Gastrocnemius medialis (tissue), 4 donors: ENCODE measurements around the gene FHOD3. TPM values are rescaled to one million over a fixed set of nuclear protein-coding genes. Genes with fewer than 3 reads are reported as not detected.
A peak's percentile ranks its signal among the peaks of the same experiment; 100 is the strongest.

Source experiments
- ATAC-seq, 2 donors: fragments of 150-250 bp; one replicate each; pipeline ENCODE4 v1.9.1; 2016
- DNase-seq, 2 donors: peaks; one replicate each; pipeline ENCODE4 v3.0.0-alpha.2; 2019
- H3K27ac ChIP-seq, 4 donors: fragments of 200-600 bp; sonication (generic); 1 replicate in 1 of 4; 2 replicates in 3 of 4; pipeline ENCODE4 v1.5.1; 2016 to 2018; ENCODE audit warnings: mild to moderate bottlenecking in 2 of 4, moderate library complexity in 1 of 4
- H3K27me3 ChIP-seq, 3 donors: fragments of 200-600 bp; sonication (generic) in 2 of 3; 1 replicate in 1 of 3; 2 replicates in 2 of 3; pipeline versions ENCODE4 v1.5.1 to v1.6.0; 2016 to 2019; ENCODE audit warnings: mild to moderate bottlenecking in 1 of 3, moderate library complexity in 1 of 3
- H3K36me3 ChIP-seq, 2 donors: fragments of 200-600 bp; sonication (generic) in 1 of 2; one replicate each; pipeline ENCODE4 v1.5.1; 2017 to 2018
- H3K4me1 ChIP-seq, 2 donors: fragments of 200-600 bp; sonication (generic) in 1 of 2; one replicate each; pipeline ENCODE4 v1.5.1; 2016 to 2017; ENCODE audit warnings: mild to moderate bottlenecking in 2 of 2
- H3K4me3 ChIP-seq, 4 donors: fragments of 200-600 bp; sonication (generic) in 3 of 4; 1 replicate in 1 of 4; 2 replicates in 3 of 4; pipeline ENCODE4 v1.5.1; 2016 to 2019; ENCODE audit warnings: mild to moderate bottlenecking in 2 of 4
- H3K9me3 ChIP-seq, 3 donors: fragments of 200-600 bp; sonication (generic) in 2 of 3; 1 replicate in 1 of 3; 2 replicates in 2 of 3; pipeline ENCODE4 v1.5.1; 2016 to 2019
- CTCF ChIP-seq, 5 experiments: fragments of 450-650 bp in 3 of 5; fragments of 200-600 bp in 2 of 5; sonication (generic) in 2 of 5; IDR thresholded peaks in 4 of 5; conservative IDR thresholded peaks in 1 of 5; 1 replicate in 4 of 5; 2 replicates in 1 of 5; pipeline ENCODE4 v1.5.1; 2016 to 2019; ENCODE audit warnings: antibody characterized with exemption in 5 of 5, mild to moderate bottlenecking in 3 of 5, moderate library complexity in 3 of 5
- POLR2A ChIP-seq, 2 donors: fragments of 450-650 bp; IDR thresholded peaks; one replicate each; pipeline ENCODE4 v1.6.1; 2017; ENCODE audit warnings: antibody characterized with exemption in 2 of 2, mild to moderate bottlenecking in 2 of 2, moderate library complexity in 2 of 2
- in situ Hi-C, 4 donors: fragments of 200-750 bp; cut with MboI; loops; one replicate each; pipeline versions ENCODE4 v1.15.0 to v1.8.0; 2017; ENCODE audit warnings: low sequenced_read_pairs in 4 of 4
- intact Hi-C: fragments of 100-400 bp; cut with DNase I; formaldehyde crosslinking; loops from one replicate; pipeline ENCODE4 v1.15.1; 2023; ENCODE audit warnings: low total_unique reads
- total RNA-seq, 4 donors: library from RNA; depleted of rRNA; stranded (reverse); fragments of >200 nt; gene quantifications; one replicate each; pipeline versions ENCODE4 v1.1.0 to v1.2.3, GENCODE V29; 2016

The FHOD3 gene
- total RNA-seq, 4 donors from 2014 or later = 10.0 to 32.5 (median 17.0) TPM

DNA sequence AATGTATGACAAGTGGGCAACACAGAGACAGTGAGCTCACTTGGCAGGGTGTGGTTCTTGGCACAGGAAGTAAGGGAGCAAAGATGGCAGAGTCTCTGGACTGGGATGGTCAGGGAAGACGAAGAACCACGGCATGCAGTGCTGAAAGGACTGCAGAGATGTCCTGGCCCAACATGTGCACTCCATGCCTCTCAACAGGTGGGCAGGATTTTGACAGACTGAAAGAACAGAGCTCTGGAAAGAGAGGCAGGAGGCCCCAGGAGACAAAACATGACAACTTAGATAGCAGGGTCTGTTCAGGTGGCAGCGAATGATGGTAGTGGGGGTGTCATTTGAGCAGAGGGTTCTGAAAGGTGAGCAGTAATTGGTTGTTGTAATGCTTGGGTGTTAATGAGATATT is 180.3 kb downstream of the FHOD3 start:
- Histone ChIP-seq H3K27me3 (no peaks in the 10 kb centered on the region), H3K4me3 (no peak overlapping the region), H3K9me3 (no peaks in the 10 kb centered on the region), H3K4me1 (peaks cover 7% of the 10 kb centered on the region in 2 donors), H3K27ac (no peak overlapping the region), H3K36me3 (no peaks in the 10 kb centered on the region)
- DNase-seq (no peak), ATAC-seq (no peak)
- intact Hi-C loops = no loop called here
- TF ChIP-seq CTCF (IDR thresholded peaks at IDR 0.05 in 4 of 5, conservative IDR thresholded peaks at IDR 0.05 in 1 of 5) (no peak), POLR2A (IDR thresholded peaks at IDR 0.05) (no peak)
- in situ Hi-C loops = no loop called here

DNA sequence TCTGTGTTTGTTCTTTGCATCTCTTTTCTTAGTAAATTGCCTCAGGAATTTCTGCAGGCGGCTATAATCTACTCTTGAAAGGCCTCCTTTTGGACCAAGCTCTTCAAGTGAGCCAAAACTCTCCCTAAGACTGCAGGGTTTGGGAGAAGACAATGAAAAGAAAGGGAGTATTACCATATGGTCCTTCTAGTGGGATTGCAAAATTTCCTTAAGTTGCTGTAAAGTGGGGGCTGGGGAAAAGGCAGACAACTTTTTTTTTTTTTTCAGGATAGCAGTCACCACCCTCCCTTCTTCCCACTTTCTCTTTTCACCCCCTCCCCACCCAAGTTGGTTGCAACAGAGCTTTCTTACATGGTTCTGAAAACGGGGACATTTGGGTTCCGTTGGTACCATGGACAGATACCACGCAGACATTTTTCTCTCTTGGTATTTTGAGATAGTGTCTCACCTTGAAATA is 183.7 kb downstream of the FHOD3 start:
- no peak for TF ChIP-seq CTCF (IDR thresholded peaks at IDR 0.05 in 4 of 5, conservative IDR thresholded peaks at IDR 0.05 in 1 of 5)
- no peak for TF ChIP-seq POLR2A (IDR thresholded peaks at IDR 0.05)
- DNase-seq (no peak), ATAC-seq (no peak)
- H3K4me1 ChIP-seq = peaks cover 12 to 15% of the 10 kb centered on the region in 2 donors
- H3K27ac ChIP-seq = no peak overlapping the region
- no peaks in the 10 kb centered on the region for H3K27me3 ChIP-seq
- intact Hi-C loops (no loop called here), in situ Hi-C loops (no loop called here)
- no peaks in the 10 kb centered on the region for H3K9me3 ChIP-seq
- H3K4me3 ChIP-seq = no peak overlapping the region
- H3K36me3 ChIP-seq = no peaks in the 10 kb centered on the region

GRCh38 chr18:36481935-36482334 is 184.4 kb downstream of the FHOD3 start:
- ATAC-seq = no peak
- Histone ChIP-seq H3K27ac (peak overlapping the region in 3 of 4 donors; percentile 42 to 62 (median 56)), H3K36me3 (no peaks in the 10 kb centered on the region), H3K4me3 (no peak overlapping the region), H3K27me3 (no peaks in the 10 kb centered on the region), H3K9me3 (no peaks in the 10 kb centered on the region), H3K4me1 (peaks cover 12 to 15% of the 10 kb centered on the region in 2 donors)
- in situ Hi-C loops = no loop called here
- TF ChIP-seq POLR2A (IDR thresholded peaks at IDR 0.05) (no peak), CTCF (IDR thresholded peaks at IDR 0.05 in 4 of 5, conservative IDR thresholded peaks at IDR 0.05 in 1 of 5) (no peak)
- DNase-seq = no peak
- intact Hi-C loops = no loop called here

DNA sequence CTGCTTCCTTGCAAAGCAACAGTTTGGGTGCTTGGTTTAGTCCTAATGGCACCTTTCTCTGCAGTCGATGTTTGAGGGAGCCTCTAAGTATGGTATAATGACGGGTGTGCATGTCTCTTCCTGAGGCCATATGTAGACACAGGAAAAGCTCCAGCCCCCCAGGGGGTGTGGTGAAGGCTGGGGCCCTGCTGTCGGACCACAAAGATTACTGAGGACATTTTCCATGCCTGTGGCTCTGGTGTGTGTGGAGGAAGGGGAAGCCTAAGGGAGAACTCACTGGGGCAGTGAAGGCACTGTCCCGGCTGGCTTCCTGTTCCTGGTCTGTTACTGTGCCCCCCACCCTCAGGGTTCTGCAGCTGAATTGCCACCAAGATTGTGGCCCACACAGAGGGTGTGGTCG is 187.1 kb downstream of the FHOD3 start:
- intact Hi-C loops = no loop called here
- Histone ChIP-seq H3K4me1 (peaks cover 12 to 15% of the 10 kb centered on the region in 2 donors), H3K4me3 (no peak overlapping the region), H3K27me3 (no peaks in the 10 kb centered on the region), H3K9me3 (no peaks in the 10 kb centered on the region), H3K36me3 (no peaks in the 10 kb centered on the region), H3K27ac (no peak overlapping the region)
- DNase-seq (no peak), ATAC-seq (no peak)
- in situ Hi-C loops = no loop called here
- TF ChIP-seq CTCF (IDR thresholded peaks at IDR 0.05 in 4 of 5, conservative IDR thresholded peaks at IDR 0.05 in 1 of 5) = no peak
- TF ChIP-seq POLR2A (IDR thresholded peaks at IDR 0.05) = no peak

- Histone ChIP-seq H3K4me3 (no peak overlapping the region), H3K9me3 (no peaks in the 10 kb centered on the region), H3K4me1 (peaks cover 12 to 15% of the 10 kb centered on the region in 2 donors), H3K27ac (no peak overlapping the region), H3K27me3 (no peaks in the 10 kb centered on the region), H3K36me3 (no peaks in the 10 kb centered on the region)
- in situ Hi-C loops = no loop called here
- no peak for ATAC-seq
- TF ChIP-seq CTCF (IDR thresholded peaks at IDR 0.05 in 4 of 5, conservative IDR thresholded peaks at IDR 0.05 in 1 of 5) (no peak), POLR2A (IDR thresholded peaks at IDR 0.05) (no peak)
- DNase-seq = no peak
- intact Hi-C loops = no loop called here
Observed at GRCh38 chr18:36485772-36486171, 188.3 kb downstream of the FHOD3 start.
